ENCODE results near the gene KIF3C.

GRCh38 chr2:25988134-25988533, 5.8 kb upstream of the KIF3C start:
- TF ChIP-seq, protein P1, sequence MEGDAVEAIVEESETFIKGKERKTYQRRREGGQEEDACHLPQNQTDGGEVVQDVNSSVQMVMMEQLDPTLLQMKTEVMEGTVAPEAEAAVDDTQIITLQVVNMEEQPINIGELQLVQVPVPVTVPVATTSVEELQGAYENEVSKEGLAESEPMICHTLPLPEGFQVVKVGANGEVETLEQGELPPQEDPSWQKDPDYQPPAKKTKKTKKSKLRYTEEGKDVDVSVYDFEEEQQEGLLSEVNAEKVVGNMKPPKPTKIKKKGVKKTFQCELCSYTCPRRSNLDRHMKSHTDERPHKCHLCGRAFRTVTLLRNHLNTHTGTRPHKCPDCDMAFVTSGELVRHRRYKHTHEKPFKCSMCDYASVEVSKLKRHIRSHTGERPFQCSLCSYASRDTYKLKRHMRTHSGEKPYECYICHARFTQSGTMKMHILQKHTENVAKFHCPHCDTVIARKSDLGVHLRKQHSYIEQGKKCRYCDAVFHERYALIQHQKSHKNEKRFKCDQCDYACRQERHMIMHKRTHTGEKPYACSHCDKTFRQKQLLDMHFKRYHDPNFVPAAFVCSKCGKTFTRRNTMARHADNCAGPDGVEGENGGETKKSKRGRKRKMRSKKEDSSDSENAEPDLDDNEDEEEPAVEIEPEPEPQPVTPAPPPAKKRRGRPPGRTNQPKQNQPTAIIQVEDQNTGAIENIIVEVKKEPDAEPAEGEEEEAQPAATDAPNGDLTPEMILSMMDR (IDR thresholded peaks at IDR 0.05; ENCODE audit: extremely low read depth in 1 of 2, insufficient read depth in 1 of 2, low read depth in 1 of 2, low read length in 2 of 2), result no peak
- TF ChIP-seq POLR2A (IDR thresholded peaks at IDR 0.05; ENCODE audit: low read depth, low read length), result no peak
- no peak for TF ChIP-seq EZH2 (IDR thresholded peaks at IDR 0.05; ENCODE audit: borderline replicate concordance, low read depth, low read length, severe bottlenecking)
- no peak for TF ChIP-seq POLR2AphosphoS5 (IDR thresholded peaks at IDR 0.05; ENCODE audit: insufficient read depth, low read depth, low read length)

All from endothelial cell of umbilical vein (primary cell).